ENCODE data around the gene ARV1.

GRCh38 chr1:231027971-231028370 lies 49.1 kb downstream of the ARV1 start:
- TF ChIP-seq CTCF (IDR thresholded peaks at IDR 0.05; ENCODE audit: poor library complexity, severe bottlenecking): no peak
- TF ChIP-seq EP300 (conservative IDR thresholded peaks at IDR 0.05; ENCODE audit: poor library complexity, severe bottlenecking): no peak
- TF ChIP-seq MXI1 (conservative IDR thresholded peaks at IDR 0.05; ENCODE audit: poor library complexity, severe bottlenecking): no peak
- no peak for TF ChIP-seq POLR2AphosphoS5 (IDR thresholded peaks at IDR 0.05)
- TF ChIP-seq, protein P1, sequence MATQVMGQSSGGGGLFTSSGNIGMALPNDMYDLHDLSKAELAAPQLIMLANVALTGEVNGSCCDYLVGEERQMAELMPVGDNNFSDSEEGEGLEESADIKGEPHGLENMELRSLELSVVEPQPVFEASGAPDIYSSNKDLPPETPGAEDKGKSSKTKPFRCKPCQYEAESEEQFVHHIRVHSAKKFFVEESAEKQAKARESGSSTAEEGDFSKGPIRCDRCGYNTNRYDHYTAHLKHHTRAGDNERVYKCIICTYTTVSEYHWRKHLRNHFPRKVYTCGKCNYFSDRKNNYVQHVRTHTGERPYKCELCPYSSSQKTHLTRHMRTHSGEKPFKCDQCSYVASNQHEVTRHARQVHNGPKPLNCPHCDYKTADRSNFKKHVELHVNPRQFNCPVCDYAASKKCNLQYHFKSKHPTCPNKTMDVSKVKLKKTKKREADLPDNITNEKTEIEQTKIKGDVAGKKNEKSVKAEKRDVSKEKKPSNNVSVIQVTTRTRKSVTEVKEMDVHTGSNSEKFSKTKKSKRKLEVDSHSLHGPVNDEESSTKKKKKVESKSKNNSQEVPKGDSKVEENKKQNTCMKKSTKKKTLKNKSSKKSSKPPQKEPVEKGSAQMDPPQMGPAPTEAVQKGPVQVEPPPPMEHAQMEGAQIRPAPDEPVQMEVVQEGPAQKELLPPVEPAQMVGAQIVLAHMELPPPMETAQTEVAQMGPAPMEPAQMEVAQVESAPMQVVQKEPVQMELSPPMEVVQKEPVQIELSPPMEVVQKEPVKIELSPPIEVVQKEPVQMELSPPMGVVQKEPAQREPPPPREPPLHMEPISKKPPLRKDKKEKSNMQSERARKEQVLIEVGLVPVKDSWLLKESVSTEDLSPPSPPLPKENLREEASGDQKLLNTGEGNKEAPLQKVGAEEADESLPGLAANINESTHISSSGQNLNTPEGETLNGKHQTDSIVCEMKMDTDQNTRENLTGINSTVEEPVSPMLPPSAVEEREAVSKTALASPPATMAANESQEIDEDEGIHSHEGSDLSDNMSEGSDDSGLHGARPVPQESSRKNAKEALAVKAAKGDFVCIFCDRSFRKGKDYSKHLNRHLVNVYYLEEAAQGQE (IDR thresholded peaks at IDR 0.05; ENCODE audit: borderline replicate concordance): no peak
- no peak for TF ChIP-seq EZH2 (IDR thresholded peaks at IDR 0.05; ENCODE audit: borderline replicate concordance, insufficient read depth, low read length, poor library complexity, severe bottlenecking)
- TF ChIP-seq TAF1 (IDR thresholded peaks at IDR 0.05; ENCODE audit: low read depth): no peak
- TF ChIP-seq RAD21 (conservative IDR thresholded peaks at IDR 0.05): no peak
- no peak for TF ChIP-seq SMC3 (conservative IDR thresholded peaks at IDR 0.05; ENCODE audit: poor library complexity)
